Measurements from ENCODE around the gene CSNK1G1.

DNA sequence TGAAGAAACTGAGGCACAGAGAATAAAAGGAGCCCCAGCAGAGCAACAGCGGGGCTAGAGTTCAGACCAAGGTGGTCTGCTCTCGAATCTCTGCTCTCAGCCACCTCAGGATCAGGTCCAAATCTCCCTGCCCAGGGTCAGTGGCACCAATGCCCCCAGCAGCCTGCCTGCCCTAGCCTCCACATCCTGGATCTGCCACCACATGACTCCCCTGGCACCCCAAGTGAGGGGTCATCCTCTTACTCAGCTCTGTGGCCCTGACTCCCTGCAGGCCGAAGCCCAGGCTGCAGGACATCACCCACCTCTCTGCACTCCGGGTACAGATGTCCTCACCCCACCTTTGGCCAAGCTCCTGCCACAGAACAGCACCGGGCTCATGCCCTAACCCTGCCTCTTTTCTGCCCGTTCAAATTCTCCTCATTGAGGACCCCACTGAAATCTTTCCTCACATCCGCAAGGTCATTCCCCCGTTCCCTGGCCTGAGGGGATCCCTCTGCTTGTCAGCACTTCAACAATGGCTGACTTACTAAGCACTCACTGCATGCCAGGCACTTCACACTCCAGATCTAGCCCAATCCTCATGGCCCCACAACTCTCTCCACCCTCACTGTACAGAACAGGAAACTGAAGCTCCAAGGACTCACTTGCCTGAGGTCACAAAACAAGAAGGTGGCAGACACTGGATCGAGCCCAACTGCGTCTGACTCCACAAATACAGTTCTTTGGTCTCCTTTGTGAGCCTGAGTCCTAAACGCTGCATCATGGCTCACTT, 197.4 kb downstream of the CSNK1G1 start:
- TF ChIP-seq, protein P1, sequence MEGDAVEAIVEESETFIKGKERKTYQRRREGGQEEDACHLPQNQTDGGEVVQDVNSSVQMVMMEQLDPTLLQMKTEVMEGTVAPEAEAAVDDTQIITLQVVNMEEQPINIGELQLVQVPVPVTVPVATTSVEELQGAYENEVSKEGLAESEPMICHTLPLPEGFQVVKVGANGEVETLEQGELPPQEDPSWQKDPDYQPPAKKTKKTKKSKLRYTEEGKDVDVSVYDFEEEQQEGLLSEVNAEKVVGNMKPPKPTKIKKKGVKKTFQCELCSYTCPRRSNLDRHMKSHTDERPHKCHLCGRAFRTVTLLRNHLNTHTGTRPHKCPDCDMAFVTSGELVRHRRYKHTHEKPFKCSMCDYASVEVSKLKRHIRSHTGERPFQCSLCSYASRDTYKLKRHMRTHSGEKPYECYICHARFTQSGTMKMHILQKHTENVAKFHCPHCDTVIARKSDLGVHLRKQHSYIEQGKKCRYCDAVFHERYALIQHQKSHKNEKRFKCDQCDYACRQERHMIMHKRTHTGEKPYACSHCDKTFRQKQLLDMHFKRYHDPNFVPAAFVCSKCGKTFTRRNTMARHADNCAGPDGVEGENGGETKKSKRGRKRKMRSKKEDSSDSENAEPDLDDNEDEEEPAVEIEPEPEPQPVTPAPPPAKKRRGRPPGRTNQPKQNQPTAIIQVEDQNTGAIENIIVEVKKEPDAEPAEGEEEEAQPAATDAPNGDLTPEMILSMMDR (IDR thresholded peaks at IDR 0.05), result no peak
- TF ChIP-seq POLR2A (IDR thresholded peaks at IDR 0.05) (no peak), EP300 (IDR thresholded peaks at IDR 0.05) (no peak), POLR2AphosphoS5 (IDR thresholded peaks at IDR 0.05) (no peak)
